ENCODE results near the gene CD19. TPM values are rescaled to one million over a fixed set of nuclear protein-coding genes. Genes with fewer than 3 reads are reported as not detected.

CD19 gene
- polyA plus RNA-seq, 3 donors, result 0.28 to 0.75 (median 0.65) TPM

DNA sequence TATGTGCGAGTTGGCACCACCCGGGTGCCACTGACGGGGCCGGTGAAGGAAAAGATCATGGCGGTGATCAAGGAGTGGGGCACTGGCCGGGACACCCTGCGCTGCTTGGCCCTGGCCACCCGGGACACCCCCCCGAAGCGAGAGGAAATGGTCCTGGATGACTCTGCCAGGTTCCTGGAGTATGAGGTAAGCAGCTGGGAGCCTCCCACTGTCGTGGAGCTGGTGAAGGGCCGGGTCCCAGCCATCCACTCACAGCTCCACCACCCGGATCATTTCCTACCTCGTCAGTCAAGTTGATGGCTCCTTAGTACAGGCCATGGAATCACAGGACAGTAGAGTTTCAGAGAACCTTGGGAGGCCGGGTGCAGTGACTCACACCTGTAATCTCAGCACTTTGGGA lies 33.5 kb upstream of the CD19 start:
- Histone ChIP-seq H2AFZ (ENCODE audit: insufficient read depth, low read depth, low read length, poor library complexity, severe bottlenecking) (no peak overlapping the region), H3K9me3 (replicated peaks in 1 of 2; ENCODE audit: control insufficient read depth in 1 of 2, insufficient read depth in 1 of 2, low read length in 2 of 2) (no peaks in the 10 kb centered on the region), H3K4me2 (replicated peaks; ENCODE audit: extremely low read depth, low read length, poor library complexity, severe bottlenecking) (no peak overlapping the region), H3K9ac (ENCODE audit: insufficient read depth, low read length, poor library complexity, severe bottlenecking) (no peak overlapping the region), H3K4me3 (replicated peaks in 1 of 3; ENCODE audit: low read depth in 2 of 3, low read length in 3 of 3) (no peak overlapping the region), H3K4me1 (ENCODE audit: control insufficient read depth in 1 of 2, insufficient read depth in 2 of 2, low read length in 2 of 2) (no peaks in the 10 kb centered on the region), H4K20me1 (ENCODE audit: insufficient read depth, low read length) (no peaks in the 10 kb centered on the region), H3K79me2 (ENCODE audit: insufficient read depth, low read length) (no peaks in the 10 kb centered on the region), H3K27me3 (ENCODE audit: control insufficient read depth in 2 of 2, insufficient read depth in 2 of 2, low read length in 2 of 2) (no peaks in the 10 kb centered on the region), H3K27ac (ENCODE audit: low read depth in 1 of 2, low read length in 2 of 2) (no peak overlapping the region), H3K36me3 (replicated peaks in 1 of 2; ENCODE audit: control insufficient read depth in 1 of 2, insufficient read depth in 2 of 2, low read length in 2 of 2) (no peaks in the 10 kb centered on the region)
- 95% methylated on average over 6 of the region's 15 CpGs for WGBS (ENCODE audit: insufficient coverage)
- H3K4me1 Mint-ChIP-seq, result no peaks in the 10 kb centered on the region
- DNase-seq, result no peak
- no peaks in the 10 kb centered on the region for H3K36me3 Mint-ChIP-seq
- H3K27me3 Mint-ChIP-seq (ENCODE audit: low read depth in 3 of 3), result peaks cover 0 to 2% (median 0%) of the 10 kb centered on the region in 3 donors
- no peaks in the 10 kb centered on the region for H3K9me3 Mint-ChIP-seq
- peak overlapping the region in 1 of 7 donors; percentile 21 for H3K27ac Mint-ChIP-seq
- intact Hi-C loops (cut with micrococcal nuclease), result no loop called here
- TF ChIP-seq, protein P1, sequence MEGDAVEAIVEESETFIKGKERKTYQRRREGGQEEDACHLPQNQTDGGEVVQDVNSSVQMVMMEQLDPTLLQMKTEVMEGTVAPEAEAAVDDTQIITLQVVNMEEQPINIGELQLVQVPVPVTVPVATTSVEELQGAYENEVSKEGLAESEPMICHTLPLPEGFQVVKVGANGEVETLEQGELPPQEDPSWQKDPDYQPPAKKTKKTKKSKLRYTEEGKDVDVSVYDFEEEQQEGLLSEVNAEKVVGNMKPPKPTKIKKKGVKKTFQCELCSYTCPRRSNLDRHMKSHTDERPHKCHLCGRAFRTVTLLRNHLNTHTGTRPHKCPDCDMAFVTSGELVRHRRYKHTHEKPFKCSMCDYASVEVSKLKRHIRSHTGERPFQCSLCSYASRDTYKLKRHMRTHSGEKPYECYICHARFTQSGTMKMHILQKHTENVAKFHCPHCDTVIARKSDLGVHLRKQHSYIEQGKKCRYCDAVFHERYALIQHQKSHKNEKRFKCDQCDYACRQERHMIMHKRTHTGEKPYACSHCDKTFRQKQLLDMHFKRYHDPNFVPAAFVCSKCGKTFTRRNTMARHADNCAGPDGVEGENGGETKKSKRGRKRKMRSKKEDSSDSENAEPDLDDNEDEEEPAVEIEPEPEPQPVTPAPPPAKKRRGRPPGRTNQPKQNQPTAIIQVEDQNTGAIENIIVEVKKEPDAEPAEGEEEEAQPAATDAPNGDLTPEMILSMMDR (IDR thresholded peaks at IDR 0.05), result no peak
- no peak overlapping the region for H3K4me3 Mint-ChIP-seq

DNA sequence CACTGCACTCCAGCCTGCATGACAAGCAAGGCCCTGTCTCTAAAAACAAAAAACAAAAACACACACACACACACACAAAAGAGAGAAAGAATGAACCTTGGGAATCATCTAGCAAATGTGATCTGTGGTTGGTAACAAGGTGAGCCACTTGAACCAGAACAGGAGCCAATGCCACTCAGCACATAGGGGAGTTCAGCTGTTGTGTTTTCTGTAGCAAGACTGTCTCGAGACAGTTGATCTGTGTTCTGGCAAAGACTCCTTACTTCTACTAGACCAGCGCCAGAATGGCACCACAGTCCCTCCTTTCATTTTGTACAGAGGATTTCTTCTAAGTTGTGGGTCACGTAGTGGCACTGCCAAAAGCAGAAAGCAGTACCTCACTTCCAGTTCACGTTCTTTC lies 32.8 kb upstream of the CD19 start:
- H3K4me1 ChIP-seq (ENCODE audit: control insufficient read depth in 1 of 2, insufficient read depth in 2 of 2, low read length in 2 of 2), result no peaks in the 10 kb centered on the region
- no peaks in the 10 kb centered on the region for H3K79me2 ChIP-seq (ENCODE audit: insufficient read depth, low read length)
- no peak overlapping the region for H3K4me3 ChIP-seq (replicated peaks in 1 of 3; ENCODE audit: low read depth in 2 of 3, low read length in 3 of 3)
- no peaks in the 10 kb centered on the region for H3K9me3 ChIP-seq (replicated peaks in 1 of 2; ENCODE audit: control insufficient read depth in 1 of 2, insufficient read depth in 1 of 2, low read length in 2 of 2)
- no peaks in the 10 kb centered on the region for H3K27me3 ChIP-seq (ENCODE audit: control insufficient read depth in 2 of 2, insufficient read depth in 2 of 2, low read length in 2 of 2)
- TF ChIP-seq, protein P1 (IDR thresholded peaks at IDR 0.05), result no peak
- 89% methylated on average over 2 of the region's 4 CpGs for WGBS (ENCODE audit: insufficient coverage)
- Mint-ChIP-seq H3K27ac (peak overlapping the region in 1 of 7 donors; percentile 47), H3K9me3 (no peaks in the 10 kb centered on the region), H3K36me3 (no peaks in the 10 kb centered on the region), H3K4me1 (no peaks in the 10 kb centered on the region), H3K4me3 (no peak overlapping the region), H3K27me3 (ENCODE audit: low read depth in 3 of 3) (no peaks in the 10 kb centered on the region)
- H3K9ac ChIP-seq (ENCODE audit: insufficient read depth, low read length, poor library complexity, severe bottlenecking), result no peak overlapping the region
- no peaks in the 10 kb centered on the region for H3K36me3 ChIP-seq (replicated peaks in 1 of 2; ENCODE audit: control insufficient read depth in 1 of 2, insufficient read depth in 2 of 2, low read length in 2 of 2)
- intact Hi-C loops (cut with micrococcal nuclease), result no loop called here
- DNase-seq, result no peak
- H3K4me2 ChIP-seq (replicated peaks; ENCODE audit: extremely low read depth, low read length, poor library complexity, severe bottlenecking), result no peak overlapping the region
- H4K20me1 ChIP-seq (ENCODE audit: insufficient read depth, low read length), result no peaks in the 10 kb centered on the region
- H3K27ac ChIP-seq (ENCODE audit: low read depth in 1 of 2, low read length in 2 of 2), result no peak overlapping the region
- no peak overlapping the region for H2AFZ ChIP-seq (ENCODE audit: insufficient read depth, low read depth, low read length, poor library complexity, severe bottlenecking)
